Measurements from ENCODE around the gene HECW1.

HECW1 gene

DNA sequence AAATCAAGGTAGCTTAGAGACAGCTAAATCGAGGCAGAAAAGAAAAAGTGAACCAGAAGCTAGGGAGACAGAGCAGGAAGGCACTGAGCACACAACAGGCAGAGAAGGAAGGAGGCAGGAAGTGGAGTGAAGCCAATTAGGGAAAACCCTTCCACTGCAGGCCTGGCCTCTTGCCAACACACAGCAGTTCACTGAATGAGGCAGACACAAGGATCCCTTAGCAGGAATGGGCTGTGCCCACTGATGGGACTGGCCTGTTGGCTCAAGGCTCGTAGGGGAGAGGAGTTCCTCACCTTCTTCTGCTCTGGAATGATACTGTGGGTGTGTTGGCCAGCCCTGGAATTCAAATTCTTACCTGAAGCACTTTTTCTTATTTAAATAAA is 250.2 kb downstream of the HECW1 start:
- Histone ChIP-seq H3K36me3 (ENCODE audit: control insufficient read depth in 2 of 2, insufficient read depth in 2 of 2, low read length in 2 of 2) (no peaks in the 10 kb centered on the region), H3K9ac (ENCODE audit: low read length in 2 of 2) (no peak overlapping the region), H3K27ac (ENCODE audit: low read length) (no peak overlapping the region), H3K9me3 (ENCODE audit: control insufficient read depth in 2 of 2, low read length in 2 of 2) (no peaks in the 10 kb centered on the region), H3K27me3 (ENCODE audit: control insufficient read depth in 1 of 2, insufficient read depth in 2 of 2, low read length in 2 of 2) (no peaks in the 10 kb centered on the region), H3K4me1 (ENCODE audit: control insufficient read depth, insufficient read depth, low read length) (no peaks in the 10 kb centered on the region), H3K4me3 (ENCODE audit: low read length in 2 of 2) (no peak overlapping the region)

DNA sequence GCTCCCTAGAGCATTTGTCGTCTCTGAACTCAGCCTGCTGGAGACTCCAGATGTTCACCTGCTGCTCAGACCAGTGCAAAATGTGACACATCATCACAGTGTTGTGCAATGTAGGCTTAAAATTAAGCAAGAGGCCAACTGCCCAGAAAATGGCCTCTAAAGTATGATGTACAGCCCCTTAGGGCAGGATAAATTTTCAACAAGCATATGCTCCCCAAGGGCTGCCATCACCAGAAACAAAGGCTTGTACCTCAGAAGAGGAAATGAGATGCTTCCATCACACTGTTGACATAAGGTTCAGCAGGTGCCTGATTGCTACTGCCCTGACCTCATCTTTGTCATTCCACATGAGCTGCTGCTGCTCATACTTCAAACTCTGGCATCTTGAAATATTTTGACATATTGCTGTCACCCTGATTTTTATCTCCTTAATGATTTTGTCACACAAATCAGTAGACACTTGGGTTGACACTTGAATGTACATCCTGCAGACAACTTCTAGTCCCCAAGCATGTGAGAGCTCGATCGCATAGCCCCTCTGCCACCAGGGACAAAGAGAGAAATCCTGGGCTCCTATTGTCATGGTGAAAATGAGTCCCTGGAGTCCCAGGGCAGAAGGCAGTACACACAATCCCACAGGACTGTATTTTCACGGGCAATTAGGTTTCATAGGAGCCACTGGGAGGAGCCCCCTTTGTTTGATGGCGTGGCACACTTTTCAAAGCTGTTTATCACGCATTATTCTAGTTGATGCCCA is 250.8 kb downstream of the HECW1 start:
- no peak overlapping the region for H3K27ac ChIP-seq (ENCODE audit: low read length)
- no peak overlapping the region for H3K9ac ChIP-seq (ENCODE audit: low read length in 2 of 2)
- no peaks in the 10 kb centered on the region for H3K27me3 ChIP-seq (ENCODE audit: control insufficient read depth in 1 of 2, insufficient read depth in 2 of 2, low read length in 2 of 2)
- no peak overlapping the region for H3K4me3 ChIP-seq (ENCODE audit: low read length in 2 of 2)
- H3K36me3 ChIP-seq (ENCODE audit: control insufficient read depth in 2 of 2, insufficient read depth in 2 of 2, low read length in 2 of 2) = no peaks in the 10 kb centered on the region
- no peaks in the 10 kb centered on the region for H3K4me1 ChIP-seq (ENCODE audit: control insufficient read depth, insufficient read depth, low read length)
- H3K9me3 ChIP-seq (ENCODE audit: control insufficient read depth in 2 of 2, low read length in 2 of 2) = no peaks in the 10 kb centered on the region

GRCh38 chr7:43364391-43364790 is 251.9 kb downstream of the HECW1 start:
- no peak overlapping the region for H3K4me3 ChIP-seq (ENCODE audit: low read length in 2 of 2)
- no peak overlapping the region for H3K27ac ChIP-seq (ENCODE audit: low read length)
- no peaks in the 10 kb centered on the region for H3K9me3 ChIP-seq (ENCODE audit: control insufficient read depth in 2 of 2, low read length in 2 of 2)
- H3K36me3 ChIP-seq (ENCODE audit: control insufficient read depth in 2 of 2, insufficient read depth in 2 of 2, low read length in 2 of 2) = no peaks in the 10 kb centered on the region
- no peak overlapping the region for H3K9ac ChIP-seq (ENCODE audit: low read length in 2 of 2)
- no peaks in the 10 kb centered on the region for H3K4me1 ChIP-seq (ENCODE audit: control insufficient read depth, insufficient read depth, low read length)
- no peaks in the 10 kb centered on the region for H3K27me3 ChIP-seq (ENCODE audit: control insufficient read depth in 1 of 2, insufficient read depth in 2 of 2, low read length in 2 of 2)

DNA sequence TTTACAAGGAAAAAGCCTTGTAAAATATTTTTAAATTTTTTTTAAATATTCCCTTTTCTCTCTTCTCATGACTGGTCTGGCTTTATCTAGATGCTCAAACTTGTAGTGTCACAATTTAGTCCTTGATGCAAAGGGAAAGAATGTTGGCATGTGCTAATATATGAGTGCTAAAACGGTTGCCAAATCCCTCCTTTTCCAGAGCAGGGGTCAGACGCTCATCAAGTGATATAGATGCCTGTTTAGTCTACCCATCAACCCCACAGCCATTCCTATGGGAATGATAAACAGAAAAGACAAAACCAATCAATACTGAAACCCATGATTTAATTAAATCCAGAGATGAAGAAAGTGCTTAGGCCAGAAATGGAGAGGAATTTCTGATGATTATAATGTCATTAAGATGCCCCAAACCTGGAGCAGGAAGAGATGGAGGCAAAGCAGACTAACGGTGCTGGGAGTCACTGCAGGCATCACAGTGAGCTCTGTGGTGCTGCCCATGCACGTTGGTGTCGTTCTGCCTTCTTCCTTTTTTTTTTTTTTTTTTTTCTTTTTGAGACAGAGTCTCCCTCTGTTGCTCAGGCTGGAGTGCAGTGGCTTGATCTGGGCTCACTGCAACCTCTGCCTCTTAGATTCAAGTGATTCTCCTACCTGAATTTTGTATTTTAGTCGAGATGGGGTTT is 260.4 kb downstream of the HECW1 start:
- H3K9me3 ChIP-seq (ENCODE audit: control insufficient read depth in 2 of 2, low read length in 2 of 2) = no peaks in the 10 kb centered on the region
- H3K27ac ChIP-seq (ENCODE audit: low read length) = no peak overlapping the region
- no peak overlapping the region for H3K9ac ChIP-seq (ENCODE audit: low read length in 2 of 2)
- no peaks in the 10 kb centered on the region for H3K36me3 ChIP-seq (ENCODE audit: control insufficient read depth in 2 of 2, insufficient read depth in 2 of 2, low read length in 2 of 2)
- no peak overlapping the region for H3K4me3 ChIP-seq (ENCODE audit: low read length in 2 of 2)
- H3K4me1 ChIP-seq (ENCODE audit: control insufficient read depth, insufficient read depth, low read length) = no peaks in the 10 kb centered on the region
- no peaks in the 10 kb centered on the region for H3K27me3 ChIP-seq (ENCODE audit: control insufficient read depth in 1 of 2, insufficient read depth in 2 of 2, low read length in 2 of 2)

DNA sequence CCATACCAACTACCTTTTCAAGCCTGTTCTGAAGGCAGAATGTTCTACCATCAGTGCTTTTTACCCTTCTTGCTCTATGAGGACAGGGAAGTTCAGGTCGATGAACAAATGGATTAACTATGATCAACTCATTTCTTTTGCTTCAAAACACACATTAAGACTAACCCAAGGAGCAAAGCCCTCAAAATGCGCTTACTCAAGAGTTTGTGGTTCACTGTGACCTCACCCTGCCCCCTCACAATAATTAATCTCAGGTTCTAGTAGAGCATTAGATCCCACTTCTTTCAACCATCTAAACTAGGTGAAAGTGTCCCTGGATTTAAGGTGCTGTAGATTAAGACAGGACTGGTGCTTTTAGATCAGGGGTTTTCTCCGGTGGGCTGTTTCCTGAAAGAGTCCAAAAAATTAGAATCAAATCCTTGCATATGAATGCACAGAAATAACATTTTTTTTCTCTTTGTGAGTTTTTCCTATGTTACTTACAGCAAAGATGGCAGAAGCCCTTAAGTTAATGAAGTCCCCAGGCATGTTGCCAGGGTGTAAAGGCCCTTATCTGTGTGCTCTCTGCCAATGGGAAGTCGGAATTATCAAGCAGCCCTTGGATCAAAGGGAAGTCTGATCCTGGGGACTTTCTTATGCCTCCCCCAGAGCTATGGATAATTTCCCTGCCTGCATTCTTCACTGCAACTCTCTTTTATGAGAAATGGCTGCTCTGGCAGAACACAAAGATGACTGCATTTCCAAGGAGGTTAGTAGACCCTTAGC is 264.9 kb downstream of the HECW1 start:
- Histone ChIP-seq H3K36me3 (ENCODE audit: control insufficient read depth in 2 of 2, insufficient read depth in 2 of 2, low read length in 2 of 2) (no peaks in the 10 kb centered on the region), H3K27me3 (ENCODE audit: control insufficient read depth in 1 of 2, insufficient read depth in 2 of 2, low read length in 2 of 2) (no peaks in the 10 kb centered on the region), H3K27ac (ENCODE audit: low read length) (no peak overlapping the region)

GRCh38 chr7:43379210-43379609 is 266.8 kb downstream of the HECW1 start:
- Histone ChIP-seq H3K4me3 (ENCODE audit: low read length in 2 of 2) (no peak overlapping the region), H3K4me1 (ENCODE audit: control insufficient read depth, insufficient read depth, low read length) (no peaks in the 10 kb centered on the region), H3K36me3 (ENCODE audit: control insufficient read depth in 2 of 2, insufficient read depth in 2 of 2, low read length in 2 of 2) (no peaks in the 10 kb centered on the region), H3K9ac (ENCODE audit: low read length in 2 of 2) (no peak overlapping the region), H3K27ac (ENCODE audit: low read length) (no peak overlapping the region), H3K9me3 (ENCODE audit: control insufficient read depth in 2 of 2, low read length in 2 of 2) (no peaks in the 10 kb centered on the region), H3K27me3 (ENCODE audit: control insufficient read depth in 1 of 2, insufficient read depth in 2 of 2, low read length in 2 of 2) (no peaks in the 10 kb centered on the region)

More for the DNA sequence above, 264.9 kb downstream of the HECW1 start:
- Histone ChIP-seq H3K4me1 (ENCODE audit: control insufficient read depth, insufficient read depth, low read length) (no peaks in the 10 kb centered on the region), H3K9ac (ENCODE audit: low read length in 2 of 2) (no peak overlapping the region), H3K9me3 (ENCODE audit: control insufficient read depth in 2 of 2, low read length in 2 of 2) (no peaks in the 10 kb centered on the region), H3K4me3 (ENCODE audit: low read length in 2 of 2) (no peak overlapping the region)

GRCh38 chr7:43384616-43385308 is 272.3 kb downstream of the HECW1 start:
- H3K9me3 ChIP-seq (ENCODE audit: control insufficient read depth in 2 of 2, low read length in 2 of 2) = no peaks in the 10 kb centered on the region
- no peak overlapping the region for H3K4me3 ChIP-seq (ENCODE audit: low read length in 2 of 2)
- no peak overlapping the region for H3K27ac ChIP-seq (ENCODE audit: low read length)
- no peaks in the 10 kb centered on the region for H3K36me3 ChIP-seq (ENCODE audit: control insufficient read depth in 2 of 2, insufficient read depth in 2 of 2, low read length in 2 of 2)
- H3K4me1 ChIP-seq (ENCODE audit: control insufficient read depth, insufficient read depth, low read length) = no peaks in the 10 kb centered on the region
- H3K27me3 ChIP-seq (ENCODE audit: control insufficient read depth in 1 of 2, insufficient read depth in 2 of 2, low read length in 2 of 2) = no peaks in the 10 kb centered on the region
- H3K9ac ChIP-seq (ENCODE audit: low read length in 2 of 2) = no peak overlapping the region

DNA sequence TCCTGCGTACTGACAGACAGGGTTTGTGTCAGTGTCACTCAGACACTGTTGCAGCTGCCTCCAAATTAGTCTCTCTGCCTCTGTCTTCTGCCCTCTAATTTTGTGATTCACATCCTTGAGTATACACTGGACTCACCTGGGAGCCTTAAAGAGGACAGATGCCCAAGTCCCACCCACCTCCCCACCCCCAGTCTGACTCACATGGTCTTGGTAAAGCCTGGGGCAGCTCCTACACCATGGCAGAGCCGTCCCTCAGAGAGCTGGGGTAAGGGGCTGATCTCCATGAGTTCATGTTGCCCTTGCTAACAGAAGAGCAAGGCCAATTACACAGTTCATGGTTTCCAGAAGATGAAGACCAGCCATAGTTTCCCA is 272.8 kb downstream of the HECW1 start:
- Histone ChIP-seq H3K9me3 (ENCODE audit: control insufficient read depth in 2 of 2, low read length in 2 of 2) (no peaks in the 10 kb centered on the region), H3K4me3 (ENCODE audit: low read length in 2 of 2) (no peak overlapping the region), H3K9ac (ENCODE audit: low read length in 2 of 2) (no peak overlapping the region), H3K27me3 (ENCODE audit: control insufficient read depth in 1 of 2, insufficient read depth in 2 of 2, low read length in 2 of 2) (no peaks in the 10 kb centered on the region), H3K36me3 (ENCODE audit: control insufficient read depth in 2 of 2, insufficient read depth in 2 of 2, low read length in 2 of 2) (no peaks in the 10 kb centered on the region), H3K27ac (ENCODE audit: low read length) (no peak overlapping the region), H3K4me1 (ENCODE audit: control insufficient read depth, insufficient read depth, low read length) (no peaks in the 10 kb centered on the region)

GRCh38 chr7:43385856-43386255 is 273.4 kb downstream of the HECW1 start:
- Histone ChIP-seq H3K27me3 (ENCODE audit: control insufficient read depth in 1 of 2, insufficient read depth in 2 of 2, low read length in 2 of 2) (no peaks in the 10 kb centered on the region), H3K4me1 (ENCODE audit: control insufficient read depth, insufficient read depth, low read length) (no peaks in the 10 kb centered on the region), H3K27ac (ENCODE audit: low read length) (no peak overlapping the region), H3K4me3 (ENCODE audit: low read length in 2 of 2) (no peak overlapping the region), H3K9ac (ENCODE audit: low read length in 2 of 2) (no peak overlapping the region), H3K36me3 (ENCODE audit: control insufficient read depth in 2 of 2, insufficient read depth in 2 of 2, low read length in 2 of 2) (no peaks in the 10 kb centered on the region), H3K9me3 (ENCODE audit: control insufficient read depth in 2 of 2, low read length in 2 of 2) (no peaks in the 10 kb centered on the region)

DNA sequence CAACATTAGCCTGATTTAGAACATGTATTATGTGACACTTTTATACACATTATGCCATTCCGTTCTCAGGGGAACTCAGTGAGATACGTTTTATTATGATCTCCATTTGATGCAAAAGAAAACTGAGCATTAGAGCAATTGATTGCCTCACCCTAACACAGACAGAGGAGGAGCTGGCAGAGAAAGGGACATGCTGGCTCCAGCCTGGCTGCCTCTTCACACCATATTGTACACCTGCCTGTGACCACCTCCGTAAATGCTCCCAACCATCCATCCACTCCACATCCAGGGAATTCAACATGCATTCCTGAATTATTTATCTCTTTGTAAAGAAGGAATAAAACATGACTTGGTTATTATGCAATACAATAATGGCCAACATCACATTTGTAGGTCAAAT is 275.5 kb downstream of the HECW1 start:
- H3K36me3 ChIP-seq (ENCODE audit: control insufficient read depth in 2 of 2, insufficient read depth in 2 of 2, low read length in 2 of 2) = no peaks in the 10 kb centered on the region
- no peak overlapping the region for H3K9ac ChIP-seq (ENCODE audit: low read length in 2 of 2)
- H3K27ac ChIP-seq (ENCODE audit: low read length) = no peak overlapping the region
- H3K27me3 ChIP-seq (ENCODE audit: control insufficient read depth in 1 of 2, insufficient read depth in 2 of 2, low read length in 2 of 2) = no peaks in the 10 kb centered on the region
- H3K4me3 ChIP-seq (ENCODE audit: low read length in 2 of 2) = no peak overlapping the region
- peaks cover 5% of the 10 kb centered on the region for H3K4me1 ChIP-seq (ENCODE audit: control insufficient read depth, insufficient read depth, low read length)
- H3K9me3 ChIP-seq (ENCODE audit: control insufficient read depth in 2 of 2, low read length in 2 of 2) = no peaks in the 10 kb centered on the region
